Neural cell (in vitro differentiated cells): Measurements from ENCODE around the gene GCNA. TPM values are rescaled to one million over a fixed set of nuclear protein-coding genes. Genes with fewer than 3 reads are reported as not detected.

ENCODE experiments used
- H2AFZ ChIP-seq: fragments of 200-600, 300-800 bp; sonication (generic), shearing (Covaris generic); 2 replicates; pipeline ENCODE4 v1.6.0; 2014; ENCODE audit warnings: low read depth, mild to moderate bottlenecking, antibody characterized with exemption, low read length, moderate library complexity
- H3F3A ChIP-seq: fragments of 200-600 bp; shearing (Covaris generic); 2 replicates; pipeline ENCODE4 v1.6.1; 2016; ENCODE audit warnings: mild to moderate bottlenecking, moderate library complexity, mixed read lengths, antibody characterized with exemption, low read length; ENCODE audit not compliant: insufficient read depth, poor library complexity, severe bottlenecking
- H3K27ac ChIP-seq: fragments of 200-600, 300-800 bp; sonication (generic), shearing (Covaris generic); 2 replicates; pipeline ENCODE4 v1.5.1; 2014; ENCODE audit warnings: mild to moderate bottlenecking, low read length, moderate library complexity
- H3K27me3 ChIP-seq: fragments of 300-800, 200-600 bp; sonication (generic), shearing (Covaris generic); 2 replicates; pipeline ENCODE4 v1.6.0; 2014; ENCODE audit warnings: mild to moderate bottlenecking, low read depth, low read length, moderate library complexity; ENCODE audit not compliant: insufficient read depth
- H3K36me3 ChIP-seq: fragments of 300-800, 200-600 bp; sonication (generic), shearing (Covaris generic); 2 replicates; pipeline ENCODE4 v1.5.1; 2014; ENCODE audit warnings: mild to moderate bottlenecking, antibody characterized with exemption, low read length, moderate library complexity; ENCODE audit not compliant: insufficient read depth
- H3K4me2 ChIP-seq: fragments of 300-800, 200-600 bp; sonication (generic), shearing (Covaris generic); 2 replicates; pipeline ENCODE4 v1.6.0; 2014; ENCODE audit warnings: mild to moderate bottlenecking, low read length
- H3K4me3 ChIP-seq: fragments of 300-800, 200-600 bp; sonication (generic), shearing (Covaris generic); 2 replicates; pipeline ENCODE4 v1.5.1; 2014; ENCODE audit warnings: mild to moderate bottlenecking, low read length, moderate library complexity
- H3K79me2 ChIP-seq: fragments of 200-600 bp; shearing (Covaris generic); replicated peaks from 2 replicates; pipeline ENCODE4 v1.6.0; 2014; ENCODE audit warnings: mild to moderate bottlenecking, low read length, moderate library complexity; ENCODE audit not compliant: insufficient read depth
- H3K9ac ChIP-seq: fragments of 300-800, 200-600 bp; sonication (generic), shearing (Covaris generic); 2 replicates; pipeline ENCODE4 v1.6.1; 2016; ENCODE audit warnings: mild to moderate bottlenecking, low read length, mixed read lengths
- H3K9me2 ChIP-seq: fragments of 200-600 bp; shearing (Covaris generic); 2 replicates; pipeline ENCODE4 v1.6.1; 2016; ENCODE audit warnings: mild to moderate bottlenecking, low read length, mixed read lengths; ENCODE audit not compliant: insufficient read depth
- H3K9me3 ChIP-seq: fragments of 200-600, 300-800 bp; sonication (generic), shearing (Covaris generic); 2 replicates; pipeline ENCODE4 v1.6.1; 2016; ENCODE audit warnings: mild to moderate bottlenecking, mixed run types, low read length, moderate library complexity, mixed read lengths
- H4K20me1 ChIP-seq: fragments of 200-600 bp; shearing (Covaris generic); 2 replicates; pipeline ENCODE4 v1.6.1; 2016; ENCODE audit warnings: mild to moderate bottlenecking, mixed run types; ENCODE audit not compliant: insufficient read depth
- EP300 ChIP-seq: fragments of 450-650 bp; conservative IDR thresholded peaks from 2 replicates; pipeline ENCODE4 v1.6.1; 2014; ENCODE audit warnings: antibody characterized with exemption, mild to moderate bottlenecking, moderate library complexity; ENCODE audit not compliant: poor library complexity, severe bottlenecking
- EZH2 ChIP-seq: fragments of 200-600, 300-800 bp; shearing (Covaris generic), sonication (generic); IDR thresholded peaks from 2 replicates; pipeline ENCODE4 v1.6.1; 2014; ENCODE audit warnings: antibody characterized with exemption, low read length, borderline replicate concordance, mild to moderate bottlenecking; ENCODE audit not compliant: insufficient read depth, poor library complexity, severe bottlenecking
- MXI1 ChIP-seq: fragments of 450-650 bp; conservative IDR thresholded peaks from 2 replicates; pipeline ENCODE4 v1.6.1; 2014; ENCODE audit warnings: antibody characterized with exemption, mild to moderate bottlenecking; ENCODE audit not compliant: poor library complexity, severe bottlenecking
- POLR2AphosphoS5 ChIP-seq: IDR thresholded peaks from 2 replicates; pipeline ENCODE4 v1.6.1; 2012
- RAD21 ChIP-seq: fragments of 450-650 bp; conservative IDR thresholded peaks from 2 replicates; pipeline ENCODE4 v1.6.1; 2014; ENCODE audit warnings: antibody characterized with exemption, mild to moderate bottlenecking, moderate library complexity
- SMC3 ChIP-seq: fragments of 450-650 bp; conservative IDR thresholded peaks from 2 replicates; pipeline ENCODE4 v1.6.1; 2014; ENCODE audit warnings: antibody characterized with exemption, mild to moderate bottlenecking, moderate library complexity; ENCODE audit not compliant: poor library complexity
- TAF1 ChIP-seq: IDR thresholded peaks from 2 replicates; pipeline ENCODE4 v1.6.1; 2012; ENCODE audit warnings: low read depth
- polyA plus RNA-seq: library from polyadenylated mRNA; depleted of rRNA; stranded (reverse); fragments of >200 nt; gene quantifications from 2 replicates; pipeline ENCODE4 v1.2.3, GENCODE V29; 2014
- TF ChIP-seq, protein P1 (sequence below): fragments of 450-650 bp; IDR thresholded peaks from 2 replicates; pipeline ENCODE4 v1.5.1; 2014; ENCODE audit warnings: antibody characterized with exemption, mild to moderate bottlenecking, moderate library complexity; ENCODE audit not compliant: poor library complexity, severe bottlenecking
- TF ChIP-seq, protein P2 (sequence below): IDR thresholded peaks from 2 replicates; pipeline ENCODE4 v1.6.1; 2012; ENCODE audit warnings: borderline replicate concordance

Gene GCNA
- polyA plus RNA-seq, 1 donor from 2014 or later, result 11.0 TPM

- Histone ChIP-seq H3K9ac (no peak overlapping the region), H3K36me3 (no peaks in the 10 kb centered on the region), H2AFZ (no peak overlapping the region), H3K9me2 (no peaks in the 10 kb centered on the region), H3K9me3 (no peaks in the 10 kb centered on the region), H3K4me3 (peak overlapping the region; percentile 87), H3K4me2 (peak overlapping the region; percentile 62), H3K79me2 (peaks cover 75% of the 10 kb centered on the region), H4K20me1 (no peaks in the 10 kb centered on the region), H3F3A (no peaks in the 10 kb centered on the region), H3K27me3 (no peaks in the 10 kb centered on the region), H3K27ac (no peak overlapping the region)
- TF ChIP-seq SMC3, result no peak
- no peak for TF ChIP-seq EP300
- TF ChIP-seq RAD21, result no peak
- no peak for TF ChIP-seq MXI1
These were observed 42.0 kb upstream of the GCNA start for GRCh38 chrX:71536285-71536684.

- Histone ChIP-seq H3K36me3 (no peaks in the 10 kb centered on the region), H3K9me2 (no peaks in the 10 kb centered on the region), H3K4me3 (no peak overlapping the region), H3K27ac (no peak overlapping the region), H3K9me3 (no peaks in the 10 kb centered on the region), H3K4me2 (no peak overlapping the region), H3K79me2 (peaks cover 90% of the 10 kb centered on the region), H2AFZ (no peak overlapping the region), H4K20me1 (no peaks in the 10 kb centered on the region), H3K9ac (no peak overlapping the region), H3K27me3 (no peaks in the 10 kb centered on the region), H3F3A (no peaks in the 10 kb centered on the region)
- no peak for TF ChIP-seq RAD21
- no peak for TF ChIP-seq EP300
- no peak for TF ChIP-seq POLR2AphosphoS5
- TF ChIP-seq, protein P1, sequence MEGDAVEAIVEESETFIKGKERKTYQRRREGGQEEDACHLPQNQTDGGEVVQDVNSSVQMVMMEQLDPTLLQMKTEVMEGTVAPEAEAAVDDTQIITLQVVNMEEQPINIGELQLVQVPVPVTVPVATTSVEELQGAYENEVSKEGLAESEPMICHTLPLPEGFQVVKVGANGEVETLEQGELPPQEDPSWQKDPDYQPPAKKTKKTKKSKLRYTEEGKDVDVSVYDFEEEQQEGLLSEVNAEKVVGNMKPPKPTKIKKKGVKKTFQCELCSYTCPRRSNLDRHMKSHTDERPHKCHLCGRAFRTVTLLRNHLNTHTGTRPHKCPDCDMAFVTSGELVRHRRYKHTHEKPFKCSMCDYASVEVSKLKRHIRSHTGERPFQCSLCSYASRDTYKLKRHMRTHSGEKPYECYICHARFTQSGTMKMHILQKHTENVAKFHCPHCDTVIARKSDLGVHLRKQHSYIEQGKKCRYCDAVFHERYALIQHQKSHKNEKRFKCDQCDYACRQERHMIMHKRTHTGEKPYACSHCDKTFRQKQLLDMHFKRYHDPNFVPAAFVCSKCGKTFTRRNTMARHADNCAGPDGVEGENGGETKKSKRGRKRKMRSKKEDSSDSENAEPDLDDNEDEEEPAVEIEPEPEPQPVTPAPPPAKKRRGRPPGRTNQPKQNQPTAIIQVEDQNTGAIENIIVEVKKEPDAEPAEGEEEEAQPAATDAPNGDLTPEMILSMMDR, result no peak
These were observed 40.5 kb upstream of the GCNA start for GRCh38 chrX:71537743-71538142.

DNA sequence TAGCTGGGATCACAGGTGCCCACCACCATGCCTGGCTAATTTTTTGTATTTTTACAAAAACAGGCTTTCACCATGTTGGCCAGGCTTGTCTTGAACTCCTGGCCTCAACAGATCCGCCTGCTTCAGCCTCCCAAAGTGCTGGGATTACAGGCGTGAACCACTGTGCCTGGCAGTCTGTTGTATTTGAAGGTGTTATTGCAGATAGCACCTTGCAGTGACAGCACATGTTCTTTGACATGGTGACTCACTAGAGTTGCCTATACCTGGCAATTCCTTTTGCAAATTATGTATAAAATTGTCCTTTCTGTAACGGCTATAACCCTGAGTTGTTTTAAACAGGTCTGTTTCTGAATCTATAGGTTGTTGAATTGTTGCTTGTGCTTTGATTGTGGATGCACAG is 37.4 kb upstream of the GCNA start:
- Histone ChIP-seq H3K9me2 (no peaks in the 10 kb centered on the region), H3K36me3 (no peaks in the 10 kb centered on the region), H3K9me3 (no peaks in the 10 kb centered on the region)

More for the DNA sequence above, 37.4 kb upstream of the GCNA start:
- Histone ChIP-seq H3K27me3 (no peaks in the 10 kb centered on the region), H3K9ac (no peak overlapping the region), H3K27ac (no peak overlapping the region), H3K4me2 (no peak overlapping the region), H3K4me3 (no peak overlapping the region), H2AFZ (no peak overlapping the region), H4K20me1 (no peaks in the 10 kb centered on the region), H3F3A (no peaks in the 10 kb centered on the region), H3K79me2 (peaks cover 74% of the 10 kb centered on the region)
- no peak for TF ChIP-seq EZH2
- no peak for TF ChIP-seq EP300
- TF ChIP-seq, protein P1, result no peak
- no peak for TF ChIP-seq RAD21
- TF ChIP-seq POLR2AphosphoS5, result no peak
- TF ChIP-seq SMC3, result no peak
- TF ChIP-seq MXI1, result no peak
- no peak for TF ChIP-seq TAF1
- TF ChIP-seq, protein P2, sequence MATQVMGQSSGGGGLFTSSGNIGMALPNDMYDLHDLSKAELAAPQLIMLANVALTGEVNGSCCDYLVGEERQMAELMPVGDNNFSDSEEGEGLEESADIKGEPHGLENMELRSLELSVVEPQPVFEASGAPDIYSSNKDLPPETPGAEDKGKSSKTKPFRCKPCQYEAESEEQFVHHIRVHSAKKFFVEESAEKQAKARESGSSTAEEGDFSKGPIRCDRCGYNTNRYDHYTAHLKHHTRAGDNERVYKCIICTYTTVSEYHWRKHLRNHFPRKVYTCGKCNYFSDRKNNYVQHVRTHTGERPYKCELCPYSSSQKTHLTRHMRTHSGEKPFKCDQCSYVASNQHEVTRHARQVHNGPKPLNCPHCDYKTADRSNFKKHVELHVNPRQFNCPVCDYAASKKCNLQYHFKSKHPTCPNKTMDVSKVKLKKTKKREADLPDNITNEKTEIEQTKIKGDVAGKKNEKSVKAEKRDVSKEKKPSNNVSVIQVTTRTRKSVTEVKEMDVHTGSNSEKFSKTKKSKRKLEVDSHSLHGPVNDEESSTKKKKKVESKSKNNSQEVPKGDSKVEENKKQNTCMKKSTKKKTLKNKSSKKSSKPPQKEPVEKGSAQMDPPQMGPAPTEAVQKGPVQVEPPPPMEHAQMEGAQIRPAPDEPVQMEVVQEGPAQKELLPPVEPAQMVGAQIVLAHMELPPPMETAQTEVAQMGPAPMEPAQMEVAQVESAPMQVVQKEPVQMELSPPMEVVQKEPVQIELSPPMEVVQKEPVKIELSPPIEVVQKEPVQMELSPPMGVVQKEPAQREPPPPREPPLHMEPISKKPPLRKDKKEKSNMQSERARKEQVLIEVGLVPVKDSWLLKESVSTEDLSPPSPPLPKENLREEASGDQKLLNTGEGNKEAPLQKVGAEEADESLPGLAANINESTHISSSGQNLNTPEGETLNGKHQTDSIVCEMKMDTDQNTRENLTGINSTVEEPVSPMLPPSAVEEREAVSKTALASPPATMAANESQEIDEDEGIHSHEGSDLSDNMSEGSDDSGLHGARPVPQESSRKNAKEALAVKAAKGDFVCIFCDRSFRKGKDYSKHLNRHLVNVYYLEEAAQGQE, result no peak
